Activated naive CD8-positive, alpha-beta T cell treated with anti-CD3 and anti-CD28 coated beads, Interleukin-2, amount 10 ng/mL, durations not matched to agents 7 days and 5 days (primary cell): ENCODE results near the gene IGFBP7. TPM values are rescaled to one million over a fixed set of nuclear protein-coding genes. Genes with fewer than 3 reads are reported as not detected.
A peak's percentile ranks its signal among the peaks of the same experiment; 100 is the strongest.

Source experiments
- ATAC-seq: fragments of 150-1000 bp; cut with Tn5 transposase; one replicate; pipeline ENCODE4 v1.10.0; 2021; ENCODE audit warnings: low read depth, moderate library complexity
- POLR2A ChIA-PET: fragments of 350-600 bp; sonication (Branson Sonifier 250); formaldehyde crosslinking; loops from one replicate; lab custom pipeline; 2021; ENCODE audit warnings: antibody characterized with exemption; lab: Charles Lee
- DNase-seq: peaks from one replicate; pipeline ENCODE4 v3.0.0; 2021
- H3K27ac Mint-ChIP-seq: one replicate; pipeline ENCODE4 v1.8.0; 2022; ENCODE audit warnings: mild to moderate bottlenecking, mixed read lengths
- H3K27me3 Mint-ChIP-seq: one replicate; pipeline ENCODE4 v1.8.0; 2022; ENCODE audit warnings: mild to moderate bottlenecking, moderate library complexity, mixed read lengths
- H3K36me3 Mint-ChIP-seq: one replicate; pipeline ENCODE4 v1.8.0; 2021; ENCODE audit warnings: mild to moderate bottlenecking, mixed read lengths
- H3K4me1 Mint-ChIP-seq: one replicate; pipeline ENCODE4 v1.8.0; 2021; ENCODE audit warnings: mixed read lengths
- H3K4me3 Mint-ChIP-seq: one replicate; pipeline ENCODE4 v1.8.0; 2022; ENCODE audit warnings: mild to moderate bottlenecking, moderate library complexity, mixed read lengths
- H3K9me3 Mint-ChIP-seq: one replicate; pipeline ENCODE4 v1.8.0; 2021; ENCODE audit warnings: mixed read lengths
- total RNA-seq, 2 experiments: library from RNA; stranded (reverse); gene quantifications; one replicate each; pipeline ENCODE4 v1.2.3, GENCODE V29; 2021

Gene IGFBP7
- total RNA-seq, 2 experiments from 2014 or later = 0.28 TPM; not detected in 1

DNA sequence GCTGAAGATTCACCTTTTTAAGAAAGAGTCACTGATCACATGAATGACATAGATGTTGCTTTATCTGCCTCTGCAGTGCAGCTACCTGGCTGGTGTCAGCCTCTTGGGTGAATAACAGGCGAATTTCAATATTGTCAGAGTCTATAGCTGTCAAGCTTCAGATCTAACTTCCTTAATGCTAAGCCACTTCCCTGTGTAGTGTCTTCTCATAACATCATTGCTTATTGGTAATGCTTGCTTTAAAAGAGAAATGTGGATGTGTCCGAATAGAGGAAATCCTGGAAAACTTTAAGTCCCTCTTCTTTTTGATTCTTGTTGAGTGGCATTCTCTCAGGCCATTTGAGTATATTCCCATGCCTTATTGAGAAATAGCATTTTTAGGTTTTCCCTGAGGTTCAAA is 7.3 kb upstream of the IGFBP7 start:
- POLR2A ChIA-PET = no interaction called here
- no peaks in the 10 kb centered on the region for H3K36me3 Mint-ChIP-seq
- DNase-seq (no peak), ATAC-seq (no peak)
- H3K4me1 Mint-ChIP-seq = peaks cover 2% of the 10 kb centered on the region
- H3K27me3 Mint-ChIP-seq = peaks cover 36% of the 10 kb centered on the region
- no peak overlapping the region for H3K27ac Mint-ChIP-seq
- H3K9me3 Mint-ChIP-seq = no peaks in the 10 kb centered on the region
- no peak overlapping the region for H3K4me3 Mint-ChIP-seq

DNA sequence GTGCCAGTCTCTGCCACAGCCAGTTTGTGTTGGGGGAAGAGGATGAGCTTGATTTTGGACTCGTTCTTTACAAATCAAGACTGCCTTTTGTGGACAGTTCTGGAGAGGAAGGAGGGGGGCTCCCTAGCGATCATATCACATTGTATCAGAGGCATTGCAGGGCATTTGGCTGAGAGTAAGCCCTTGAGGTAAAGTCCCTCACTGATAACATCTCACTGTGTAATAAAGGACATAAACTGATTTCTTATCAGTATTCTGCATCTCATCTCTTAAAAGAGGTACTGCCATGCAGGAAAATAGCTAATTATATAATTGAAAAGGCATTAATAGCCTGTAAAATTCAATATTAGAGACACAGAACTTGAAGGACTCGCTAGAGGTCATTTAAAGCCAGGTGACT is 6.1 kb upstream of the IGFBP7 start:
- POLR2A ChIA-PET = no interaction called here
- H3K27me3 Mint-ChIP-seq = peaks cover 49% of the 10 kb centered on the region
- ATAC-seq (no peak), DNase-seq (no peak)
- H3K36me3 Mint-ChIP-seq = no peaks in the 10 kb centered on the region
- no peak overlapping the region for H3K27ac Mint-ChIP-seq
- peaks cover 7% of the 10 kb centered on the region for H3K4me1 Mint-ChIP-seq
- H3K9me3 Mint-ChIP-seq = no peaks in the 10 kb centered on the region
- H3K4me3 Mint-ChIP-seq = no peak overlapping the region

DNA sequence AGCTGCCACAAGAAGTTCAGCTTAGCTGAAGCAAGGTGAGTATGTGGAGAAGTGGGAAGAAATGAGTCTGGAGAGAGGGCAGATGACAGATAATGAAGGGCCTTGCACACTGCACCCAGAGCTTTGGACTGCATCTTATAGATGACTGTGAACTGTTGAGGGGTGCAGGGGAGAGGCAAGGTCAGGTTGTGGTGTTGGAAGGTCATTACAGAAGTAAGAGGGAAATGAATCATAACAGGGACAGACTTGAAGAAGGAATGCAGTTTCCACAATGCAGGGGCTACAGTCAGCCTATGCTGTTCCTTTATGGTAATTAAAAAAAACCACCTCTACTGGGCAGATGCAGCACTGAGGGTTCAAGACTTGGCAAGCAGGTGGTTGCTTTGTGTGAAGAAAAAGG is 4.8 kb upstream of the IGFBP7 start:
- Mint-ChIP-seq H3K4me3 (no peak overlapping the region), H3K4me1 (peaks cover 14% of the 10 kb centered on the region), H3K36me3 (no peaks in the 10 kb centered on the region), H3K27ac (no peak overlapping the region), H3K9me3 (no peaks in the 10 kb centered on the region), H3K27me3 (peaks cover 53% of the 10 kb centered on the region)
- POLR2A ChIA-PET = no interaction called here
- DNase-seq (no peak), ATAC-seq (no peak)

DNA sequence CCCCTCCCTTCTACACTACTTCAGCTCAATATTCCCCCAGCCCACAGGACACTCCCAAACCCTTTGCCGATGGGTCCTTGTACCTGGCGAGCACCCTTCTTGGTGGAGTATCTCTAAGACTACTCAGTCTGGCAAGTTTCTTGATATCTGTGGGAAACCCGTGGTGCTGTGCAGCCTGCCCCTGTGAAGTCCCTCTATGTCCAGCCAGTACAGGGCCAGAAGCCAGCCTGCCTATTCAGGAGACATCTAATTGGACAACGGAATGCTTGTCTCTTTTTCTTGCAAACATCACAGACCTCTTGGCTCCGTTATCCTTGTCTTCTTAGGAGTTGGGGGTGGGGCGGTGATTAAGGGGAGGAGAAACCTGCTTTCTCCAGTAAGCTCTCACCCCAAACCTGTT is 3.7 kb upstream of the IGFBP7 start:
- Mint-ChIP-seq H3K27ac (no peak overlapping the region), H3K27me3 (peaks cover 61% of the 10 kb centered on the region), H3K4me3 (no peak overlapping the region), H3K36me3 (no peaks in the 10 kb centered on the region), H3K4me1 (peaks cover 15% of the 10 kb centered on the region), H3K9me3 (no peaks in the 10 kb centered on the region)
- ATAC-seq (no peak), DNase-seq (no peak)
- POLR2A ChIA-PET = no interaction called here

DNA sequence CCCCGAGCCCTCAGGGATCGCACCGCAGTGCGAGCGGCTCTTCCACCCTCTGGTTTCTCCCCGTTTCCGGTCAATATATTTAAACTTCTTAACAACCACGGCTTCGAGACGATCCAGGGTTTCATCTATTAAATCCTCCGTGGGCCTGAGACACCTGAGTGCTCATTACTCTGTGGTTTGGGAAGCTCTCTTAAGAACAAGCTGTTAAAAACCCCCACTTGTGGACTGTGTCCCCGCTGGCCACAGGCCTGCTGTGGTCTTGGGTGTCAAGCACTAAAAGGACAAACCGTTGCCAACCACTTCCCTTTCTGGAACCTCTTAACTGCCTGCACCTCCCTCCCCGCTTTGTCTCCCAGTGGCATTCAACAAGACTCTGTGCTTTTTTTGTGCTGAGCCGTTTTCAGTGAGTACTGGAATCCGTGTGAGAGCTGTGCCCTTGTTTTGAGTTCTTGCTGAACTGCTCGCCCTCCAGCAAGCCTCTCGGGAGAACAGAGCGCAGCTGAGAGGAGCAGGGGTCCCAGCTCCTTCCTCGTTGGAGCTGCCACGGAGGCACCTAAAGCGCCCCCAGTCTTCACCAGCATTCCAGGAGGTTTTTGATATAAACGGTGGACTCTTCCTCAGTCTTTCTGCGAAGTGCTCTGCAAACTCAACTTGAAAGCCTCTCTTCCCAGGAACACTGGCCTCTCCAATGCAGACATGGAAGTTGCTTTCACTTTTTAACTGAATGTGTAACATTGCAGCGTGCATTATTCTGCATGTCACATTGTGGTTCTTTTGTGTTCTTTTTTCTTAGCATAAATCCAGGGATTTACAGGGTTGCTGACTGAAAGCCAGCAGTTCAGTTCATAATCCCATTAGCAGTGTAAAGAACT is 691 bp upstream of the IGFBP7 start:
- no peaks in the 10 kb centered on the region for H3K36me3 Mint-ChIP-seq
- H3K9me3 Mint-ChIP-seq = no peaks in the 10 kb centered on the region
- peaks cover 73% of the 10 kb centered on the region for H3K27me3 Mint-ChIP-seq
- ATAC-seq (peak; percentile 37), DNase-seq (peak; percentile 40)
- H3K27ac Mint-ChIP-seq = peak overlapping the region; percentile 19
- POLR2A ChIA-PET = interaction anchor here (1.2 kb wide), 1 partner anchor 131 kb away, joined by 3 read pairs; no protein-coding TSS in a partner anchor
- H3K4me3 Mint-ChIP-seq = peak overlapping the region; percentile 85
- H3K4me1 Mint-ChIP-seq = peaks cover 15% of the 10 kb centered on the region

DNA sequence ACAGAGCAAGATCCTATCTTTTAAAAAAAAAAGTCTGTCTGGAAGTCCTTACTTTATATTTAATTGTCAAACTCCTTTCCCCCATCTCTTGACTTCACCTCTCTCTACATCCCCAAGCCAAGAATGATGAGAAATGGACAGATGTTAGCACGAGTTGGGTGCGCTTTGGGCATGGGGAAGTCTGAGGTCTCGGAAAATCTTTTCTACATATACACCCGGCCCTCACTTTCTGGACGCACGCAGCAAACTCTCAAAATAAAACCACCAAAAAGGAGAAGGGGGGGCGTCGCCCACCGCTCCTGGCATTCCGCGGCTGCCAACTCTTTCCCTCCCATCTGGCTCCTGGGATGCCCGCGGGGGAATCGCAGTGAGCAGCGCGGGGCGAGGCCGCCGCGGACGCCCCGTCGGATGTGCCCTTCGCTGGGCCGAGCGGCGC is 756 bp downstream of the IGFBP7 start:
- no peaks in the 10 kb centered on the region for H3K9me3 Mint-ChIP-seq
- POLR2A ChIA-PET = no interaction called here

DNA sequence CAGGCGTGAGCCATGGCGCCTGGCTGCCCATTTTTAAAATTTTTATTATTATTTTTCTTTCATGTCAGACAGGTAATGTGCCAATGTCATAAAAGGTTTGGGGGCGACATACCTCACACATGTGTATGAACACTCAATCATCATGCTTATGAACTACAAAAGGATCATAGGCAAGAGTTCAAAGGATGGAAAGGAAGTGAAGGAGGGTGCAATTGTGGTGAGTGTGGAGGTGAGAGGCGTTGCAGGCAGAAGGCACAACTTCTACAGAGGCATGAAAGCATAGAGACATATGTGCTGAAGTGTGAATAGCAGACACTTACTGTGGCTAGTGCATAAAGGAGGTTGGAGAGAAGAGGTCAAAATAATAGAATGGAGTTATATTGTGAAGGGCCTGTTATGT is 4.0 kb downstream of the IGFBP7 start:
- no peak for DNase-seq
- Mint-ChIP-seq H3K27me3 (peaks cover 61% of the 10 kb centered on the region), H3K4me1 (peaks cover 7% of the 10 kb centered on the region), H3K36me3 (no peaks in the 10 kb centered on the region), H3K27ac (no peak overlapping the region), H3K9me3 (no peaks in the 10 kb centered on the region), H3K4me3 (no peak overlapping the region)
- POLR2A ChIA-PET = no interaction called here
- no peak for ATAC-seq

More for the DNA sequence above, 756 bp downstream of the IGFBP7 start:
- H3K4me1 Mint-ChIP-seq = peaks cover 15% of the 10 kb centered on the region
- DNase-seq (no peak), ATAC-seq (no peak)
- peaks cover 76% of the 10 kb centered on the region for H3K27me3 Mint-ChIP-seq
- H3K36me3 Mint-ChIP-seq = no peaks in the 10 kb centered on the region
- peak overlapping the region; percentile 47 for H3K4me3 Mint-ChIP-seq
- H3K27ac Mint-ChIP-seq = no peak overlapping the region

DNA sequence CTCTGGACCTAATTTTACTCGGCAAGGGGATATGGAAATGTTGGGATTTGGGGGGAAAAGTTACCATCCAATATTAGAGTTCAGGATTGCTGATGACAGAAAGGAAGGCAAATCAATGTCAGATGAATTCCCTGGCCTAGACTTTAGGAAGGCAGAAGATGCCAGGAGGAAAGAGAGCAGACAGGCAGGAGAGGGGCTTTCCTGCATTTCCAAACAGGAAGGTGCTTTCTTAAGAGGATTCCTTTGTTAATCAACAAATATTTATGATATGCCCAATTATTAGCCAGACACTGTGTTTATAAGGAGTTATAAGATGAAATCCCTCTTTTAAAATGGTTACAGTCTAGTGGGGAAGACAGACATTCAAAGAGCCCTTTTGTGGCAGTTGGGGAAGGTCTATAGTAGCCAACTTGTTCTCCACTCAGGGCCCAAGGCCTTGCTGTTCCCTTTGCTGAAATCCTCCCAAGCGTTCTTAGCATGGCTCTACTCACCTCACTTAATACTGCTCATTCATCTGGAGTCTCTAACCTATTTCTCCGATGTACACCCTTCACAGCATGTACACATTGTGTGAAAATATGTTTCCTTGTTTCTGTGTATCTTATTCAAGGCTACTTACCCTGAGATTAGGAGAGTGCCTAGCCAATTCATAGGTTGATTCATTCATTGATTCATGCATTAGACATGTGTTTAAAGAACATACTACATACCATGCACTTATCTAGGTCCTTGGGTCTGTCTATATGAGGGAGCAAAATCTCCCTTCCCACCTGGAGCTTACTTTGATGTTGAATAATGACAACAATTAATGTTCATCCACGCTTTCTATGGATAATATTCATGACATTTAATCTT is 5.3 kb downstream of the IGFBP7 start:
- H3K4me3 Mint-ChIP-seq = no peak overlapping the region
- no peak for DNase-seq
- ATAC-seq = no peak
- POLR2A ChIA-PET = no interaction called here
- no peaks in the 10 kb centered on the region for H3K36me3 Mint-ChIP-seq
- peaks cover 54% of the 10 kb centered on the region for H3K27me3 Mint-ChIP-seq
- no peaks in the 10 kb centered on the region for H3K9me3 Mint-ChIP-seq
- peaks cover 2% of the 10 kb centered on the region for H3K4me1 Mint-ChIP-seq
- no peak overlapping the region for H3K27ac Mint-ChIP-seq

DNA sequence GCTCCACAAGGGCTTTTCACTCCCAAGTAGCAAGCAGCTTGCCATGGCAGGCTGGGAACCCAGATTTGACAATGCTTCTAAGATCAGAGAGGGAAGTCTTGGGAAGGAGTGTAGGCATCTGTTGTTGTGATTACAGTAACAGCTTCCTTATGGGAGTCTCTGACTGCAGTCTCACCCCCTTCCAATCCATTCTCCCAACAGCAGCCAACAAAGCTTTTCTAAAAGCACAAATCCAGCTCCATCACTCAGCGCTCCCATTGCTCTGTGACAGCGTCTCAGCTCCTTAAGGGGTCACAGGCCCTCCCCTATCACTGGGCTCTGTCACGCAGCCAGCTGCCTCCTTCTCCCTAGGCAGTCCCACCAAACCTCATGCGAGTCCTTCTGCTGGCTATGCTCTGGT is 7.1 kb downstream of the IGFBP7 start:
- H3K36me3 Mint-ChIP-seq = no peaks in the 10 kb centered on the region
- no peaks in the 10 kb centered on the region for H3K9me3 Mint-ChIP-seq
- POLR2A ChIA-PET = no interaction called here
- H3K27ac Mint-ChIP-seq = no peak overlapping the region
- H3K4me3 Mint-ChIP-seq = no peak overlapping the region
- DNase-seq (no peak), ATAC-seq (no peak)
- no peaks in the 10 kb centered on the region for H3K4me1 Mint-ChIP-seq
- H3K27me3 Mint-ChIP-seq = peaks cover 39% of the 10 kb centered on the region

DNA sequence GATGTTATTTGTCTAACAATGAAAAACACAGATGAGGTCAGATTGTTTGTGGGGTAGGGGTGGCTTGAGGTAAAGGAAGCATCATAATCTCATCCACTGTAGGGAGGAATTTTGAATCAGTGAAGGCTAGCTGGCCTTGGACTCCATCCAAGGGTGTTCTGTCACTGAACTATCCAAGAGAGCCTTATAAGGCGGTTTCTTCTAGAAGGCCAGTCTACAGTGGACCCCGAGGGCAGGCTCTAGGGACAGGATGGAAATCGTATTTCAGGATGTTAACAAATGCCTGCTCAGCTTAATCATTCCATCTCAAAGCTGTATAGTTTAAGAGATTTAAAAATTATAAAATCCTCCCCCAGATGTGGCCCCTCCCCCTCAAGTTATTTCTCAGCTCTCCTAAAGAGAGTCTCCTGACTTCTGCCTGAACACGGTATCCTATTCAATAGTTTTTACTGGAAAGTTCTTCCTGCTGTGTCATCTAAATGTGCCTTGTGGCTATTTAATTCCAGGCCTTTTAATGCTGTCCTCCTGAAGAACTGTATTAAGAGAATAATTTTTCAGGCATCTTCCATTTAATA is 8.0 kb downstream of the IGFBP7 start:
- POLR2A ChIA-PET = no interaction called here
- no peaks in the 10 kb centered on the region for H3K36me3 Mint-ChIP-seq
- no peak for ATAC-seq

DNA sequence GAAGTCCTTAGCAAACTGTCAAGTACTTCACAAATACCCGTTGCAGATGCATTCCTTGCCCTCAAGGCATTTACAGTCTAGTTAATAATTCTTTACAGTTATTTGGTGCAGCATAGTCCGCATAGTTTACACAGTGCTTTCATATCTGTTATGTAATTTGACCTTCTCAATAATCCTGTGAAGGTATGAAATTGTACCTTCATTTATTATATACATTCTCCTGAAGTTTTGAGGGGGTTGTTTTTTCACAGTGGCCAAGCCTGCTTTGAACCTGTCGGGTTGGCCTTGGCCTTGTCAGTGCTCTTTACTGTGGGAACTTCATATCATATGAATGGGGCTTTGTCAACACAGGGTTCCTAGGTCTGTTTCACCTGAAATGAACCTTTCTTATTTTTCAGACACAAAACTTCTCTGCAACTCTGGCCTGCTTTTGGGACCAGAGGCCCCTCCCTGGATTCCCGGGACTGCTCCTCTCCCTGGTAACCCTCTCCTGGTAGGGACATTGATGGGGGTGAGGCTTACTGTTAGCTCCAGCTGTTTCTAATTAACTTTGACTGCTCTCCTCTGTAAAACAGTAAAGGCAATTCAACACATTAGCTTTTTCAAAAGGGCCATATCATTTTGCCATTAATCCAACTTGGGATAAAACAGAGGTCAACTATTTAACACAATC is 9.1 kb downstream of the IGFBP7 start:
- no peak for DNase-seq
- POLR2A ChIA-PET = no interaction called here
- Mint-ChIP-seq H3K4me1 (no peaks in the 10 kb centered on the region), H3K9me3 (no peaks in the 10 kb centered on the region), H3K27ac (no peak overlapping the region), H3K4me3 (no peak overlapping the region), H3K36me3 (no peaks in the 10 kb centered on the region), H3K27me3 (peaks cover 31% of the 10 kb centered on the region)
- no peak for ATAC-seq

More for the DNA sequence above, 8.0 kb downstream of the IGFBP7 start:
- Mint-ChIP-seq H3K4me1 (no peaks in the 10 kb centered on the region), H3K27me3 (peaks cover 37% of the 10 kb centered on the region), H3K9me3 (no peaks in the 10 kb centered on the region), H3K4me3 (no peak overlapping the region), H3K27ac (no peak overlapping the region)
- no peak for DNase-seq

DNA sequence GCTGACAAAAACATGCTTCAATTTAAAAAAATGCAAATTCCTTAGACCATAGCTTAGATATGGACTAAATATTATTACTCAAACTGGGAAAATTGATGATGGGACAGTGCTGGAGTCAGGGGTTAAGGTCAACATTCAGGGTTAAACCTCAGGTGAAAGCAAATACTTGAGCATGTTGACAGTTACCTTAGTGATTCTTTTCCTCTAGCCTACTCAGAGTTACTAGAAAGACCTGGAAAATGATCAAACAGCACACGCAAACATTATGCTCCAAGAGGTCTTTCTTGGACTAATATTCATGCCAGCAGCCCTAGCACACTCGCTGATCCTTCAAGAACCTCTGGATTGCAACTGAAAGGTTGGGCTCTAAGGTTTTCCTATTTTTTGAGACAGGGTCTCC is 10.8 kb downstream of the IGFBP7 start:
- H3K27me3 Mint-ChIP-seq = peaks cover 27% of the 10 kb centered on the region
- POLR2A ChIA-PET = no interaction called here
- no peaks in the 10 kb centered on the region for H3K9me3 Mint-ChIP-seq
- H3K27ac Mint-ChIP-seq = no peak overlapping the region
- H3K36me3 Mint-ChIP-seq = no peaks in the 10 kb centered on the region
- H3K4me1 Mint-ChIP-seq = no peaks in the 10 kb centered on the region
- no peak for DNase-seq
- no peak overlapping the region for H3K4me3 Mint-ChIP-seq
- no peak for ATAC-seq

DNA sequence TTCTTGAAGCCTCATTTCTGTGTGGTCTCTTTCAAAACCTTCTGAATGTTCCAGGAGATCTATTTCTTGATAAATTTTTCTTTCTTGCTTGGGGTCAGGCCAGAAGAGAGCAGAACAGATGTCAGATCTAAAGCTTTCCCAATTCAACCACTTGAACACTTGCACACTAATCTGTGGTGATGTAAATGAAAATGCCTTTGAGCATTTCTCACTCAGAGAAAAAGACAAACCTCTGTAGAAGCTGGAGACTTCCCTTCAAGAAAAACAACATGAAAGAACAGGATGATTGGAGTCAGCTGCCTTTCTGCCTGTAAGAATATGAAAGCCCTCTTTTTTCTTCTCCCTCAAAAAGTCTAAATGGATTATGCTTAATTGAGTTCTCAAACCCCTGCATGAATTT is 11.2 kb downstream of the IGFBP7 start:
- DNase-seq = no peak
- Mint-ChIP-seq H3K27me3 (peaks cover 23% of the 10 kb centered on the region), H3K27ac (no peak overlapping the region), H3K36me3 (no peaks in the 10 kb centered on the region), H3K9me3 (no peaks in the 10 kb centered on the region), H3K4me1 (no peaks in the 10 kb centered on the region), H3K4me3 (no peak overlapping the region)
- POLR2A ChIA-PET = no interaction called here
- ATAC-seq = no peak
